Heart left ventricle (tissue), 16 donors: ENCODE data around the gene ADAMTSL2. TPM values are rescaled to one million over a fixed set of nuclear protein-coding genes. Genes with fewer than 3 reads are reported as not detected.
A peak's percentile ranks its signal among the peaks of the same experiment; 100 is the strongest.

ENCODE experiments used
- ATAC-seq, 4 donors: fragments of 200-7000 bp; cut with Tn5 transposase; one replicate each; pipeline ENCODE4 v1.9.1; 2020 to 2022; ENCODE audit warnings: moderate library complexity in 4 of 4, mild to moderate bottlenecking in 3 of 4, moderate number of reproducible peaks in 1 of 4
- DNase-seq, 5 donors: peaks; one replicate each; pipeline ENCODE4 v3.0.0-alpha.2; 2020
- H3K27ac ChIP-seq, 12 donors: fragments of 200-600 bp; sonication (generic) in 4 of 12; one replicate each; pipeline versions ENCODE4 v1.5.0 to v1.8.0; 2016 to 2022; ENCODE audit warnings: mild to moderate bottlenecking in 2 of 12
- H3K27me3 ChIP-seq, 9 donors: fragments of 200-600 bp; sonication (generic) in 2 of 9; one replicate each; pipeline versions ENCODE4 v1.5.1 to v1.8.0; 2016 to 2022; ENCODE audit warnings: mild to moderate bottlenecking in 3 of 9
- H3K36me3 ChIP-seq, 9 donors: fragments of 200-600 bp; sonication (generic) in 2 of 9; one replicate each; pipeline versions ENCODE4 v1.5.0 to v1.8.0; 2018 to 2022; ENCODE audit warnings: mild to moderate bottlenecking in 2 of 9
- H3K4me1 ChIP-seq, 12 donors: fragments of 200-600 bp; sonication (generic) in 4 of 12; one replicate each; pipeline versions ENCODE4 v1.5.0 to v1.8.0; 2016 to 2022; ENCODE audit warnings: mild to moderate bottlenecking in 3 of 12
- H3K4me3 ChIP-seq, 12 donors: fragments of 200-600 bp; sonication (generic) in 4 of 12; one replicate each; pipeline versions ENCODE4 v1.5.0 to v1.8.0; 2017 to 2022; ENCODE audit warnings: mild to moderate bottlenecking in 9 of 12, moderate library complexity in 4 of 12
- H3K9me3 ChIP-seq, 12 donors: fragments of 200-600 bp; sonication (generic) in 4 of 12; one replicate each; pipeline versions ENCODE4 v1.5.0 to v1.8.0; 2016 to 2022; ENCODE audit warnings: mild to moderate bottlenecking in 1 of 12
- CTCF ChIP-seq, 12 donors: fragments of 200-600 bp; sonication (generic) in 4 of 12; IDR thresholded peaks; one replicate each; pipeline versions ENCODE4 v1.5.0 to v1.8.0; 2018 to 2022; ENCODE audit warnings: antibody characterized with exemption in 12 of 12, mild to moderate bottlenecking in 5 of 12
- POLR2A ChIP-seq, 2 donors: fragments of 450-650 bp; IDR thresholded peaks; one replicate each; pipeline ENCODE4 v1.6.1; 2017; ENCODE audit warnings: antibody characterized with exemption in 2 of 2, mild to moderate bottlenecking in 2 of 2, moderate library complexity in 2 of 2
- WGBS, 4 donors: extraction: QIAGEN DNeasy Blood & Tissue Kit in 2 of 4; methylation state at CpG; one replicate each; pipeline versions ENCODE4 v1.1.5 to v1.1.7; 2013 to 2018; 5-methylcytosine and 5-hydroxymethylcytosine counted together
- intact Hi-C, 10 donors: fragments of 100-400 bp; cut with DNase I; formaldehyde crosslinking; loops; one replicate each; pipeline versions ENCODE4 v1.11.1 to v1.14.2; 2022
- polyA plus RNA-seq, 2 donors: library from polyadenylated mRNA; stranded (reverse); fragments of 200-250 nt; gene quantifications; one replicate each; pipeline ENCODE4 v1.2.3, GENCODE V29; 2013
- total RNA-seq, 9 donors: library from RNA; depleted of rRNA in 2 of 9; stranded (reverse); fragments of >200 nt in 2 of 9; fragmentation: NEBNext Ultra II Directional in 3 of 9; extraction: Animal tissue kit (Norgen Biotek cat#: 25700) in 3 of 9; gene quantifications; one replicate each; pipeline versions ENCODE4 v1.1.0 to v1.2.4, GENCODE V29; 2016 to 2023
- donor health status: ischemic (EF 13 %, LVEDD 7.1; RV severe dilation, severe dysfunction).
- donor health status: healthy with polysubstance abuse.
- donor health status: DM: no; HTN: yes; CAD: no.
- donor health status: DM: no; HTN: no; CAD: no.
- donor health status: ischemic (EF 25% LVEDD 6.9; RV normal size, moderate dysfunction).
- donor health status: ischemic (EF 25% LVEDD 5.7; RV mildly dilated, moderate dysfunction).
- donor health status: healthy.
- donor health status: DM: yes; HTN: yes; CAD: no.
- donor health status: ischemic (EF 35%, LVEDD 5.7; RV mildly dilated, moderate dysfunction).
- donor health status: nonischemic (EF 11% LVEDD 7.7; RV severe dilation, severe dysfunction).
- donor health status: DM: yes; HTN: yes; CAD: no.
- donor health status: PGD.
- donor health status: ischemic (EF 29% LVEDD 5.4; RV normal size, mild dysfunction).
- donor health status: nonischemic (EF 23%, LVEDD 6.1; RV moderate dilation, normal function).

Gene ADAMTSL2
- total and polyA plus RNA-seq, 11 donors: 2.3 to 5.1 (median 3.7) TPM

- Histone ChIP-seq H3K4me3 (no peak overlapping the region), H3K9me3 (no peaks in the 10 kb centered on the region), H3K27me3 (peaks cover 0 to 4% (median 0%) of the 10 kb centered on the region in 9 donors), H3K36me3 (peaks cover 0 to 26% (median 0%) of the 10 kb centered on the region in 9 donors), H3K4me1 (peaks cover 0 to 28% (median 12%) of the 10 kb centered on the region in 12 donors), H3K27ac (peak overlapping the region in 2 of 12 donors; percentile 42 to 57)
- no peak for ATAC-seq
- 84 to 90% (median 90%) methylated on average over 13 to 20 of the region's 20 CpGs for WGBS, 4 donors
- intact Hi-C loops: loop anchor here in 1 of 10 donors (5.0 kb wide), 1 partner anchor 35 kb away; no protein-coding TSS in a partner anchor
- no peak for TF ChIP-seq POLR2A (IDR thresholded peaks at IDR 0.05)
- TF ChIP-seq CTCF (IDR thresholded peaks at IDR 0.05): no peak
- DNase-seq: no peak
These were observed 37.5 kb downstream of the ADAMTSL2 start for GRCh38 chr9:133571896-133572595.

GRCh38 chr9:133572821-133573361 is 38.4 kb downstream of the ADAMTSL2 start:
- Histone ChIP-seq H3K27me3 (peaks cover 0 to 10% (median 0%) of the 10 kb centered on the region in 9 donors), H3K27ac (peak overlapping the region in 4 of 12 donors; percentile 29 to 57 (median 39)), H3K36me3 (peaks cover 0 to 26% (median 0%) of the 10 kb centered on the region in 9 donors), H3K4me3 (no peak overlapping the region), H3K4me1 (peaks cover 0 to 35% (median 14%) of the 10 kb centered on the region in 12 donors), H3K9me3 (no peaks in the 10 kb centered on the region)
- TF ChIP-seq CTCF (IDR thresholded peaks at IDR 0.05) (no peak), POLR2A (IDR thresholded peaks at IDR 0.05) (no peak)
- 33 to 46% (median 41%) methylated on average over 7 to 15 of the region's 15 CpGs for WGBS, 4 donors
- DNase-seq (peak; percentile 76 to 92 (median 86)), ATAC-seq (peak; percentile 90 to 97 (median 93))
- intact Hi-C loops: loop anchor here in 1 of 10 donors (5.0 kb wide), 1 partner anchor 36 kb away; no protein-coding TSS in a partner anchor

- Histone ChIP-seq H3K9me3 (no peaks in the 10 kb centered on the region), H3K27me3 (peaks cover 0 to 11% (median 0%) of the 10 kb centered on the region in 9 donors), H3K36me3 (peaks cover 0 to 21% (median 0%) of the 10 kb centered on the region in 9 donors), H3K4me3 (no peak overlapping the region), H3K4me1 (peaks cover 0 to 35% (median 14%) of the 10 kb centered on the region in 12 donors), H3K27ac (no peak overlapping the region)
- ATAC-seq: no peak
- TF ChIP-seq CTCF (IDR thresholded peaks at IDR 0.05) (no peak), POLR2A (IDR thresholded peaks at IDR 0.05) (no peak)
- intact Hi-C loops: loop anchor here in 1 of 10 donors (5.0 kb wide), 1 partner anchor 37 kb away; no protein-coding TSS in a partner anchor
- 93 to 96% (median 95%) methylated on average over 17 to 21 of the region's 21 CpGs for WGBS, 4 donors
- no peak for DNase-seq
These were observed 39.4 kb downstream of the ADAMTSL2 start for GRCh38 chr9:133573791-133574515.
